ENCODE data around the gene TNPO2.
"Not testable (repeated sequence)": the region's sequence is repeated elsewhere in the genome, so short reads cannot be mapped to it uniquely, and the experiment has no call there.

Gene TNPO2

DNA sequence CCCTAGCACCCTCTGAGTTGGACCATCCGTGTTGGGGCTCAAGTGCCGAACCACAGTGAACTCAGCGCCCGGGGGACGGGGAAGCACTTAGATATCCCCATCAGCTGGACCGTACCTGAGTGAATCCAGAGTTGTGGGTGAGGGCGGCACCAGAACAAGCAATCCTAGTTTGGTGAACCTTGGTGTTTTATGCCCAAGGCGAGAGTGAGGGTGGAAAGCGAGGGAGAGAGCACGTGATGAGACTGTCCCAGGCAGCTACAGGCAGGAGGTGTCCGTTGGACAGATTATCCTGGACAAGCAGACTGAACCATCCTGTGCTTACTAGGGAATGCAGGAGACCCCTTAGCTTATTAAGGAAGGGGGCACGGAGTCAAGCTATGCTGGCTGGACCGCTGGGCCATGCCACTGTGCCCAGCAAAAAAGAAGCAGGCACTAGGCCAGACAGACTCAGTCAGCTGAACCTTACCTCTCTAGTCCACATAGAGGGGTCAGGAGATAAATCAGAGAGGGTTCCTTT lies 14.2 kb upstream of the TNPO2 start:
- in situ Hi-C loops (cut with HindIII; ENCODE audit: low sequenced_read_pairs), result no loop called here

DNA sequence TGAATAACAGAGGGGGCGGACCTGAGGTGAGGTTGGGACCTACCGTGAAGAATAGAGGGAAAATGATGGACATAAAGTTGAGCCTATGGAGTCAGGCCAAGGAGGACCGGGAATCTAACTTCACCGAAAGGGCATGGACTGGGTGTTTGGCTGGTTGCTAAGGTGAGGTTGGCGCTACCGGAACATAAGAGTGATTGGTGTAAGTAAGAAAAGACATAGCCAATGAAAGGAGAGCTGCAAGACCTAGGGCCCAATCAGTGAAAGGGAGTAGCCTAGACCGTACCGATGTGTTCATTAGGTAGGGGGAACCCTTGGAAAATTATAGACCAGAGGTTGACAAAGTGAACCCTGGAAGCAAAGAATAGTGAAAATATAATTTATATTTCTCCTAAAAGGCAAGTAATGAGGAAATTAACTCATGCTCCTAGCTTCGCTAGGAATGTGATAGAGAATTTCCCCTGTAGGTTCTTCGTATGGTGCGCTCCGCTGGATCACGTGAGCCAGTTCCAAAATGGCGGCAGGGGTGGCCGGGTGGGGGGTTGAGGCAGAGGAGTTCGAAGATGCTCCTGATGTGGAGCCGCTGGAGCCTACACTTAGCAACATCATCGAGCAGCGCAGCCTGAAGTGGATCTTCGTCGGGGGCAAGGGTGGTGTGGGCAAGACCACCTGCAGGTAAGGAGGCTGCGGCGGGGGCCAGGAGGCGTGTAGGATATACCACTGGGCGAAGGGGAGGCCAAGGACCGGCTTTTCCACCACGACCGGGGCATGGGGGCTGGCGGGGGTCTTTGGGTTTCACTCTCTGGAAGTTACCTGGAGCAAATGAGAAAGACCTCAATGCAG lies 13.5 kb upstream of the TNPO2 start, which contains the start of gene GET3:
Gene GET3, plus strand, starts transcription at position 503 of the 840 bp plus-strand sequence. Its CDS starts 9 bp downstream, at position 512.
- in situ Hi-C loops (cut with HindIII; ENCODE audit: low sequenced_read_pairs), result no loop called here

DNA sequence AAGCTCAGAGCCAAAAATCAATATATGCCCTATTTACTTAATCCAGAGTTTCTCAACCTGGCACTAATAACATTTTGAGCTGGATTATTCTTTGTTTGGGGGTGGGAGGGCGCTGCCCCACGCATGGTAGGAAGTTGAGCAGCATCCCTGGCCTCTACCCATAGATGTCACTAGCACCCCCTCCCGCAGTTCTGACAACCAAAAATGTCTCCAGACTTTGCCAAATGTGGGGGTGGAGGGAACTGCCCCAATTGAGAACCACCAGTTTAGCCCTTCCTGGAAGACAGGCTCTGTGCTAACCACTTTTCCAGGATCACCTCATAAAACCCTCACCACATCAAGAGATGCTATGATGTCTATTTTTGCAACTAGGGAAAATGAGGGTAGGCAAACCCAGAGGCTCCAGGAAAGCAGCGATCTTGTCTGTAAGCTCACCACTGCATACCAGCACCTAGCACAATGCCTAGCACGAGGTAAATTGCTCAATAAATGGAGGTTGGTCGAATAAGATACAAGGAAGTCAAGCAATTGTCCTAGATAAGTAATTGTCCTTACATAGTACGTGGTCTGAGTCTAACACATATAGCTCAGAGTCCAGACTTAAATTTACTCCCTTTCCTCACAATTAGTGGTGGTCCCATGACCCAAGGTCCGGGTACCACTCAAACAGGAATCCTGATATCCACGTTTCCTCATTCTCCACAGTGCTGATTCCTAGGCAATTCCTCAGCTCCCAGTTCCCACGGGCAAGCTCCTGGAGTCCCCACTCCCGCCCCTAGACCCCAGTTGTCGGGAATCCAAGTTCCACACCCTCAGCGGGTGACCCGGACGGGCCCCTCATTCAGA lies 9.9 kb upstream of the TNPO2 start:
- in situ Hi-C loops (cut with HindIII; ENCODE audit: low sequenced_read_pairs), result no loop called here

DNA sequence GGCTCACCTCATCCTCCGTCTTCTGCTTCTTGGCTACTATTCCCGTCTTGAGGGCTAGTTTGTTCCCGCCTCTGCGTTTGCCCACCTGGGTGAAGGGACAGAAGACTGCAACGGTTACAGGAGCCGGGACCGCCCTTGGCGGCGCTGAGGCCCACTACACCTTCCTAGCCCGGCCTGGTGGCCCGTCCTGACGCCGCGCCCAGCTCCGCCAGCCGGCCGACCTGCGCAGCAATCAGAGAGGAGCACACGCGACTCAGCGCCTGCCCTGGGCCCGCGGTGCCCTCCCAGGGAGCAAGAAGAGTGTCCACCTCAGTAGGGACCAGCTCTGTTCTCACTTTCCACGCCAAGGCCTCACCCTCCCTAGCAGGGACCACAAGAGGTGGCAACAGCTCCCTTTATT lies 7.6 kb upstream of the TNPO2 start:
- in situ Hi-C loops (cut with HindIII; ENCODE audit: low sequenced_read_pairs), result no loop called here

DNA sequence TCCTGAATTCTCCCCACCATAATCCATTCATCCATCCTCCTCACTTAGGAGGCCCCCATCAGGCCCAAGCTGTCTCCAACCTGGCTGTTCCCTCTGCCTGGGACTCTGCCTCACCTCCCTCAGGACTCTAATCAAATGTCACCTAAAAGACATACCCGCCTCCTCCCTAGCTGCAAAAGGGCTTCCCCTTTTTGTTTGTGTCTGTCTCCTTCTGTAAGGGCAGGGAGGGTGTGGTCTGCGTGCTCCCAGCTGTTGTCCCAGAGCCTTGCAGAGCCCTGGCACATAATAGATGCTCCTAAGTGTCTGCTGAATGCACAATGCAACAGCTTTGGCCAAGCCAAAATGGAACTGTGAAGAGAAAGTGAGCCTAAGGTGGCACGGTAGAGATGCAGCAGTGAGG lies 6.3 kb upstream of the TNPO2 start:
- in situ Hi-C loops (cut with HindIII; ENCODE audit: low sequenced_read_pairs), result no loop called here

DNA sequence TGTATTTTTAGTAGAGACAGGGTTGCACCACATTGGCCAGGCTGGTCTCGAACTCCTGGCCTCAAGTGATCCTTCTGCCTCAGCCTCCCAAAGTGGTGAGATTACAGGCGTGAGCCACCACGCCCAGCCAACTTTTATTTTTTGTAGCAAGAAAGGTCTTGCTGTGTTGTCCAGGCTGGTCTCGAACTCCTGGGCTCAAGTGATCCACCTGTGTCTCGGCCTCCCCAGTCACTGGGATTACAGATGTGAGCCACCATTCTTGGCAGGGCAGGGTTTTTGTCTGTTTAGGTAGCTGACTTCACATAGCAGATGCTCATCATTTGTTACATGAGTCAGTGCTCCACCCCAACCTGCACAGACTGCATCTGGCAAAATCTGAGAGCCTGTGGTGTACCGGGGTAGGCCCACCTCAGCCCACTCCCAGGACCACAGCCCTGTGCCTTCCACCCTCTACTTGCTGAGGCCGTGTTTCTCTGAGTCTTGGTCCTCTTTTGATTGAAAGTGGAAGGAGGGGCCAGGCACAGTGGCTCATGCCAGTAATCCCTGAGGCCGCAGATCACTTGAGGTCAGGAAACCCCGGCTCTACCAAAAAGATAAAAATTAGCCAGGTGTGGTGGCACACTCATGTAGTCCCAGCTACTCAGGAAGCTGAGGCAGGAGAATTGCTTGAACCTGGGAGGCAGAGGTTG lies 4.2 kb upstream of the TNPO2 start:
- in situ Hi-C loops (cut with HindIII; ENCODE audit: low sequenced_read_pairs), result no loop called here

DNA sequence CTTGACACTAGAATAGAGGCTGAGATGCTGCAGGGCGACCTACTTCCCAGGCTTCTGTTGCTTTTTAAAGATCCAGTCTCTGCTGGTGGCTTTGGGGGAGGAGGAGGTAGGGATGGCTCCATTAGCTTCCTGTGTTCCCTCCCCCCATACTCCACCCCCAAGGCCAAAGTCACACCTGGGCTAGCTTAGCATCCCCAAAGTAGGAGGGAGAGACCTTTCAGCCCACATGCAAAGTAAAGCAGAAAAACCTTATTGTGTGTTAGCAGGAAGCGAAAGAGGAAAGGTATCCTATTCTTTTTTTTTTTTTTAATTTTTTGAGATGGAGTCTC lies 3.2 kb upstream of the TNPO2 start:
- in situ Hi-C loops (cut with HindIII; ENCODE audit: low sequenced_read_pairs), result no loop called here

DNA sequence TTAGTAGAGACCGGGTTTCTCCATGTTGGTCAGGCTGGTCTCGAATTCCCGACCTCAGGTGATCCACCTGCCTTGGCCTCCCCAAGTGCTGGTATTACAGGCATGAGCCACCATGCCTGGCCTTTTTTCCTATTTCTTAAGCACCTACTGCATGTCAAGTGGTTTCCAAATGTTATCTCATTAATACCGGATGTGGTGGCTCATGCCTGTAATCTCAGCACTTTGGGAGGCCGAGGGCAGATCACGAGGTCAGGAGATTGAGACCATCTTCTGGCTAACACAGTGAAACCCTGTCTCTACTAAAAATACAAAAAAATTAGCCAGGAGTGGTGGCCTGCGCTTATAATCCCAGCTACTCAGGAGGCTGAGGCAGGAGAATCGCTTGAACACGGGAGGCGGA lies 1.9 kb upstream of the TNPO2 start:
- in situ Hi-C loops (cut with HindIII; ENCODE audit: low sequenced_read_pairs), result not testable (repeated sequence)

DNA sequence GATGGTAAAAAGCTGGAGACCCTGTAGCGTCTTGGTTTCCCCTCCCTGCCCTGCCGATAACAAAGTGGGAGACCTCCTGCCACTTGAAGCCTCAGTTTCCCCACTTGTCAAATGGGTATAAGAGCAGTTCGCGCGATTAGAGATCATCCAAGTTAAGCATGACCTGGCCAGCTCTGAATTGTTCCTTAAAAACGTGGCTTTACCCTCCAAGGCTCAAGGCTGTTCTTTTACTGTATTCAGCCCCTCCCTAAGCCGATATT lies 421 bp downstream of the TNPO2 start:
- in situ Hi-C loops (cut with HindIII; ENCODE audit: low sequenced_read_pairs), result no loop called here

DNA sequence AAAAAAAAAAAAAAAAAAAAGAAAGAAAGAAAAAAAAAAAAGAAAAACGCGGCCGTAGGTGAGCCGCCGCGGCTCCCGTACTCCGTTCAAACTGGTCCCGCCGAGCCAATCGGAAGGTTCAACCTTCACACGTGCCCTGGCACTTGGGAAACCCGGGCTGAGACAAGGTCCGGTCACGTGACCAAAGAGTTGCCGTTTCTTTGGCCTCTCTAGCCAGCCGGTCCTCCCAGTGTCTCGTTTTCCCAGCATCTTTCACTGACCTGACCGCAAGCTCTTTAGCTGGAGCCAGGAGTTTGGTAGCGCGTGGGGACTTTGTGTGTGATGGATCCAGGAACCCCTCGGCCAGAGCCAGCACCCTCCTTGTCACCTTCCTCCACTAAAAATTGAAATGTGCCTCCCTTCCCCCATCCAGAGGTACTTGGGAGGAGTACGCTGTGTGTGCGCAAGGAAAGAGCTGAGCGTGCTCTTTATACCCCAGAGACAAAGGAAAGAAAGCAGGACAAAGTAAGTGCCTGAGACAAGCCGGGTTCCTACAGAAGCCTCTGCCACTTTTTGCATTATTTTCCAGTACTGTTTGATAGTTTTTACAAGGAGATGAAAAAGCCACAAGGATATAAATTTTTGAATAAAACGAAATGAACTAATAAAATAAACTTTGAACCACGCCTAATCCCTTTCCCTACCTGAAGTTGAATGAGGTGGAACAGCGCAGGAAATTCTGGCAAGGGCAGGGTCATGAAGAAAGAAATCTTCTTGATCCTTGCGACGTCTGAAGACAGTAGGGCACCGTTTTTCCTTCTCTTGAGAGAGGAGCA lies 959 bp downstream of the TNPO2 start:
- in situ Hi-C loops (cut with HindIII; ENCODE audit: low sequenced_read_pairs), result no loop called here

DNA sequence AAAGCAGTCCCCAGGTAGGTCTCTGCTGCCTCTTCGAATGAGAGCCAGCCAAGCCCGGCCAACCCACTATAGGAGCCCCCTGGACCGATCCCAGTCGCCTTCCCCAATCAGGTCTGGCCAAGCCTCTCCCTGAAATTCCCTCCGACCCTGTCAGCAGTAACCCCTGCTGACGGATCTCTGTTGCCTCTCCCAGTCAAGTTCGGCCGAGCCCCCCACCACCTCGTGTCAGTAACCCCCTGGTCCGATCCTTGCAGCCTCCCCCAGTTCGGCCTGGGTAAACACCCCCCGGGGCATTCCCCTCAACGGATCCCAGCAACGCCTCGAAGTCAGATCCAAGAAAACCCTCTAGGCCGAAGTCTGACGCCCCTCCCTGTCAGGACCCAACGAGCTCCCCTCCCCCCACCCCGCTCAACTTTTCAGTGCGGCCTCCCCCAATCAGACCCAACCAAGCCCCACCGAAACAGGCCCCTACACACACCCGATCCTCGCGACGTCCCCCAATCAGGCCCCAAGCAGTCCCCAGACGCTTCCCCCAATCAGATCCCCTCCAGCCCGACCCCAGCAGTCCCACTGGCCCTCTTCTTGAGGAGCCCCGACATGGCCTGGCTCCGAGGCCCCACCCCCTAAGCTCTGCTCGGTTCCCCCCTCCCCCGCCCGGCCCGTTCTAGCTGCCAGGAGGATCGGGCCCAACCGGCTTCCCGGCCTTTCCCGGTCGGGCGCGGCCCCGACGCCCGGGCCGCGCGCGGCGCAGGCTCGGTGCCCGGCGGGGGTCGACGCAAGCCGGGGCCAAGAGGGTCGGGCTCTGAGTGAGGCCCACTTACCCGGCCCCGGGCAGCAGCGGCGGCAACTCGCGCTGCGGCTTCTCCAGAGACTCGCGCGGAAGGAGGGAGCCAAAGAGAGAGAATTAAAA lies 1.8 kb downstream of the TNPO2 start:
- in situ Hi-C loops (cut with HindIII; ENCODE audit: low sequenced_read_pairs), result no loop called here

DNA sequence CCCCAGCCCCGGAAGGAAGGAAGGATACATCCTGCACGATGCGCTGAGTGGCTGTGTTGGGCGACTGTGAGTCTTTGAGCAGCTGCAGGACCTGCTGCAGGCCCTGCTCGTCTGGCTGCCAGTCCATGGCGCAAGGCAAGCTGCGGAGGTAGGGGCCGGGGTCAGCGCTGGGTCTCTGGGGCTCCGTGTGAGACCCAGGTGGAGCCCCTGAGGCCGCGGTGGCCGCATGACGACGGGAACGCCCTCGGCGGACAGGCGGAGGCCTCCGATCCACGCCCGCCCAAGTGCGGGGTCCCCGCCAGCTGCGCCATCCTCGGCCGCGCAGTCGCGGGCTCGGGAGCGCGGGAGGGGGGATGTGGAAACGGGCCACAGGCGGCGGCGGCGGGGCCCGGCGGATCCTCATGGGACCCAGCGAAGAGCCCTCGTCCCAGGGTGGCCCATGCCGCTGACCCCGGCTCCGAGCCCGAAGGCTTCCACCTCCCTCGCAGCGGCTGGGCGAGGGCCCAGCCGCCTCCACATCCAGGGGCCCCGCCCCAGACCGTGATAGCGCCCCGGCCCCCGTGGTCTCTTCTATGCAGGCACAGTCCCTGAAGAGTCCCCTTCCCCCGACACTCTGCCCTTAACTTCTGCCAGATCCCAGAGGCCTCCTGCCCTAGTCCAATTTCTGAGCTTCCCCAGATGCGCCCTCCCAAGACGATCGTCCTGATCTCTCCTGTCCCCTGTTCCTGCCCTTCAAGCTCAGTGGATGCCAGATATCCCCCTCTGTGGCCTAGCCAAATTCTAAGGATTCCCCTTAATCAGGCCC lies 2.7 kb downstream of the TNPO2 start:
- in situ Hi-C loops (cut with HindIII; ENCODE audit: low sequenced_read_pairs), result no loop called here

DNA sequence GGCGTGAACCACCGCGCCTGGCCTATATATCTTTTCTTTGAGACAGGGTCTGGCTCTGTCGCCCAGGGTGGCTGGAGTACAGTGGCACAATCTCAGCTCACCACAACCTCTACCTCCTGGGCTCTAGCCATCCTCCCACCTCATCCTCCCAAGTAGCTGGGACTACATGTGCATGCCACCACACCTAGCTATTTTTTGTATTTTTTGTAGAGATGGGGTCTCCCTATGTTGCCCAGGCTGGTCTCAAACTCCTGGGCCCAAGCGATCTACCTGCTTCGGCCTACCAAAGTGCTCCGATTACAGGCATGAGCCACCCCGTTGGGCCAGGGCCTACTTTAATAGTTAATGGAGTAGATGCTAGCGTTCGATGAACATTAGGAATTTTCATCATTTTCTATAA lies 3.4 kb downstream of the TNPO2 start:
- in situ Hi-C loops (cut with HindIII; ENCODE audit: low sequenced_read_pairs), result no loop called here

DNA sequence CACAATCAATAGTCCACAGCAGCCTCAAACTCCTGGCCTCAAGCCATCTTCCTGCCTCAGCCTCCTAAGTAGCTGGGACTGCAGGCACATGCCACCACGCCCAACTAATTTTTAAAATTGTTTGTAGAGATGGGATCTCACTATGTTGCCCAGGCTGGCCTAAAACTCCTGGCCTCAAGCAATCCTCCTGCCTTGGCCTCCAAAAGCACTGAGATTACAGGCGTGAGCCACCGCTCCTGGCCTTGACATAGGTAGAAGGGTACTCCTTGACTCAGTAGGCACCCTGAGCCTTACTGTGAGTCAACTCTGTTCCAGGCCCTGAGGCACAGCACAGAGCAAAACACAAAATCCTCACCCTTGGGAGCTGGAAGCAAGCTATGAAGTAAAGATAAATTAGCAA lies 7.8 kb downstream of the TNPO2 start:
- in situ Hi-C loops (cut with HindIII; ENCODE audit: low sequenced_read_pairs), result no loop called here

DNA sequence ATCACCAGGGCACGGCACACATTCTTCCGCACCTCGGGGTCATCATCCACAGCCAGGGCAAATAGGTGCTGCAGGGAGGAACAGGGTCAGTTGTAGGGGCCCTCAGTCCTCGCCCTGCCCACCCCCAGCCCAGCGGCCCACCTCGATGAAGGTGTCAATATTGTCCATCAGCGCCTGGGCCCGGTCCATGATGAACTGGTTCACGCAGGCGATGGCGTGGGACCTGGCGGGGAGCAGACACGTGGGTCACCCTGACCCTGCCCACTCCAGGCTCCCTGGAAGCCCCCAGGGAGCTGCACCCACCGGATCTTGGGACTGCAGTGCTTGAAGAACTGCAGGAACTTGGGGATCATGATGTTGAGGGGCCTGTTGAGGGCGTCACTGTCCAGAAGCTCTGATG lies 8.6 kb downstream of the TNPO2 start:
- in situ Hi-C loops (cut with HindIII; ENCODE audit: low sequenced_read_pairs), result no loop called here

DNA sequence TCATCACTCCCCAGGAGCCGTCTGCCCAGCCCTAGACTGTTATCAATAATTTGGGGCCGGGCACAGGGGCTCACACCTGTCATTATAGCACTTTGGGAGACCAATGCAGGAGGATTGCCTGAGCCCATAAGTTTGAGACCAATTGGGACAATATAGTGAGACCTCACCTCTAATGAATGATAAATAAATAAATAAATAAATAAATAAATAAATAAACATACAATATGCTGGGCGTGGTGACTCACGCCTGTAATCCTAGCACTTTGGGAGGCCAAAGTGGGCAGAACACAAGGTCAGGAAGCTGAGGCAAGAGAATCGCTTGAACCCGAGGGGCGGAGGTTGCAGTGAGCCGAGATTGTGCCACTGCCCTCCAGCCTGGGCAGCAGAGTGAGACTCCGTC lies 10.4 kb downstream of the TNPO2 start:
- in situ Hi-C loops (cut with HindIII; ENCODE audit: low sequenced_read_pairs), result not testable (repeated sequence)

DNA sequence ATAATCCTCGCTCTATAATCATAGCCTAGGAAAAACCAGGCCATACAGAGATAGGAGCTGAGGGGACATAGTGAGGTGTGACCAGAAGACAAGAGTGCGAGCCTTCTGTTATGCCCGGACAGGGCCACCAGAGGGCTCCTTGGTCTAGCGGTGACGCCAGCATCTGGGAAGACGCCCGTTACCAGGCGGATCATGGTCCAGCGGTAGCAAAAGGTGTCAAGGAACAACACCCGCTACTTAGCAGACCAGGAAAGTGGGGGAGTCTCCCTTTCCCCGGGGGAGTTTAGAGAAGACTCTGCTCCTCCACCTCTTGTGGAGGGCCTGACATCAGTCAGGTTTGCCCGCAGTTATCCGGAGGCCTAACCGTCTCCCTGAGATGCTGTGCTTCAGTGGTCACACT lies 11.7 kb downstream of the TNPO2 start:
- in situ Hi-C loops (cut with HindIII; ENCODE audit: low sequenced_read_pairs), result not testable (repeated sequence)

DNA sequence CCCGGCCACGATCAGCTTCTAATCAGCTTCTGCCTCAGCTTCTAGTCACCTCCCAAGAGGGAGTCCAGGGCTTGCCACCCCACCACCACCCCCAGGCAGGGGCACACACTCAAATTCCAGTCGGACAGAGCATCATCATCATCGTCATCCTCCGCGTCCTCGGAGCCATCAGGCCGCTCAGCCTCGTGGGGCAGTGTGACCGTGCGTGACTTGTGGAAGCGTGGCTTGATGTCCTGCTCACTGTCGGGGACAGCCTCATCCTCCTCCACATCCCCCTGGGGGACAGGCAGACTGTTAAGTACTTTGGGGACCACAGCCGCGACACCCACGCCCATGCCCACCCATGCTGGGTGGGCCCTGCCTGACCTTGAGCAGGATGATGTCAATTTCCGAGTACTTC lies 12.5 kb downstream of the TNPO2 start:
- in situ Hi-C loops (cut with HindIII; ENCODE audit: low sequenced_read_pairs), result no loop called here

DNA sequence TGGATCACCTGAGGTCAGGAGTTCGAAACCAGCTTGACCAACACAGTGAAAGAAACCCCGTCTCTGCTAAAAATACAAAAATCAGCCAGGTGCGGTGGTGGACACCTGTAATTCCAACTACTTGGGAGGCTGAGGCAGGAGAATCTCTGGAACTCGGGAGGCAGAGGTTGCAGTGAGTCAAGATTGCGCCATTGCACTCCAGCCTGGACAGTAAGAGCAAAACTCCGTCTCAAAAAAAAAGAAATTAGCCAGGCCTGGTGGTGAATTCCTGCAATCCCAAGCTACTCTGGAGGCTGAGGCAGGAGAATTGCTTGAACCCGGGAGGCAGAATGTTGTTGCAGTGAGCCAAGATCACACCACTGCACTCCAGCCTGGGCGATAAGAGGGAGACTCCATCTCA lies 15.1 kb downstream of the TNPO2 start:
- in situ Hi-C loops (cut with HindIII; ENCODE audit: low sequenced_read_pairs), result no loop called here

Data from DLD1 (cell line).